Ishikawa (cell line): ENCODE data around the gene TCF20.

Source experiments
- CEBPB ChIP-seq: IDR thresholded peaks from 2 replicates; pipeline ENCODE4 v1.6.1; 2012
- EP300 ChIP-seq: IDR thresholded peaks from 2 replicates; pipeline ENCODE4 v1.6.1; 2012; ENCODE audit warnings: borderline replicate concordance
- RAD21 ChIP-seq: IDR thresholded peaks from 2 replicates; pipeline ENCODE4 v1.6.1; 2012; ENCODE audit warnings: low read depth
- TF ChIP-seq, protein P1 (sequence below): IDR thresholded peaks from 2 replicates; pipeline ENCODE4 v1.6.1; 2012

- TF ChIP-seq RAD21 (no peak), EP300 (no peak), CEBPB (no peak)
- TF ChIP-seq, protein P1, sequence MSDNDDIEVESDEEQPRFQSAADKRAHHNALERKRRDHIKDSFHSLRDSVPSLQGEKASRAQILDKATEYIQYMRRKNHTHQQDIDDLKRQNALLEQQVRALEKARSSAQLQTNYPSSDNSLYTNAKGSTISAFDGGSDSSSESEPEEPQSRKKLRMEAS: no peak
These were observed 30.8 kb upstream of the TCF20 start for GRCh38 chr22:42301077-42301741.
